Parathyroid adenoma (tissue), 2 donors: ENCODE data around the gene TMEM231.

ENCODE experiments used
- H2AFZ ChIP-seq: fragments of 300-600 bp; sonication (generic); one replicate; pipeline ENCODE4 v1.7.0; 2017; ENCODE audit warnings: antibody characterized with exemption, mild to moderate bottlenecking
- H3K27ac ChIP-seq: fragments of 300-600 bp; sonication (generic); one replicate; pipeline ENCODE4 v1.7.0; 2017
- H3K27me3 ChIP-seq: fragments of 300-600 bp; sonication (generic); one replicate; pipeline ENCODE4 v1.7.0; 2017; ENCODE audit warnings: low read length; ENCODE audit not compliant: control insufficient read depth, insufficient read depth
- H3K36me3 ChIP-seq: fragments of 300-600 bp; sonication (generic); one replicate; pipeline ENCODE4 v1.7.0; 2017; ENCODE audit warnings: low read length; ENCODE audit not compliant: control insufficient read depth, insufficient read depth
- H3K4me1 ChIP-seq: fragments of 300-600 bp; sonication (generic); one replicate; pipeline ENCODE4 v1.7.0; 2017; ENCODE audit warnings: control low read depth
- H3K4me2 ChIP-seq: fragments of 300-600 bp; sonication (generic); one replicate; pipeline ENCODE4 v1.7.0; 2017; ENCODE audit warnings: low read length
- H3K4me3 ChIP-seq: fragments of 300-600 bp; sonication (generic); one replicate; pipeline ENCODE4 v1.7.0; 2017; ENCODE audit warnings: low read depth, low read length
- H3K79me2 ChIP-seq: fragments of 300-600 bp; sonication (generic); one replicate; pipeline ENCODE4 v1.7.0; 2017; ENCODE audit warnings: control low read depth
- H3K9ac ChIP-seq: fragments of 300-600 bp; sonication (generic); one replicate; pipeline ENCODE4 v1.7.0; 2017; ENCODE audit warnings: mild to moderate bottlenecking
- H3K9me3 ChIP-seq: fragments of 300-600 bp; sonication (generic); one replicate; pipeline ENCODE4 v1.7.0; 2017; ENCODE audit warnings: low read length; ENCODE audit not compliant: control insufficient read depth
- TF ChIP-seq, protein P1 (sequence below): fragments of 300-600 bp; sonication (generic); IDR thresholded peaks from one replicate; pipeline ENCODE4 v1.7.0; 2017; ENCODE audit warnings: antibody characterized with exemption, mild to moderate bottlenecking
- donor health status: primary hyperparathyroidism.

TMEM231 gene

DNA sequence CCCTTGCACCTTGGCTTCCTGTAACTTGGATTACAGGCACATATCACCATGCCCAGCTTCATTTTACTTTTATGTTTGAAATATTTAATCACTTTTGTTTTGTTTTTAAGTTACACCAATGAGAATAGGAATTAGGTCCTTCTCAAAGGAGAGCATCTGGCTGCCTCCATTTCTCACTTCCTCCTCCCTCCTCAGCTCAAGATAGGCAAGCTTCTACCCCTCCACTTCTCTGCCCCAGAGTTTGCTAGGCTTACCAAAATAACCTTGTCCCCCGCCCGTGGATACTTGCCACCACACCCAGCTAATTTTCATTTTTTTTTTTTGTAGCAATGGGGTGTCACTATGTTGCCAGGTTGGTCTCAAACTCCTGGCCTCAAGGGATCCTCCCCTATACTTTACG is 28.1 kb upstream of the TMEM231 start:
- H3K9ac ChIP-seq = no peak overlapping the region
- no peak overlapping the region for H3K4me3 ChIP-seq
- H3K27me3 ChIP-seq = no peaks in the 10 kb centered on the region
- TF ChIP-seq, protein P1, sequence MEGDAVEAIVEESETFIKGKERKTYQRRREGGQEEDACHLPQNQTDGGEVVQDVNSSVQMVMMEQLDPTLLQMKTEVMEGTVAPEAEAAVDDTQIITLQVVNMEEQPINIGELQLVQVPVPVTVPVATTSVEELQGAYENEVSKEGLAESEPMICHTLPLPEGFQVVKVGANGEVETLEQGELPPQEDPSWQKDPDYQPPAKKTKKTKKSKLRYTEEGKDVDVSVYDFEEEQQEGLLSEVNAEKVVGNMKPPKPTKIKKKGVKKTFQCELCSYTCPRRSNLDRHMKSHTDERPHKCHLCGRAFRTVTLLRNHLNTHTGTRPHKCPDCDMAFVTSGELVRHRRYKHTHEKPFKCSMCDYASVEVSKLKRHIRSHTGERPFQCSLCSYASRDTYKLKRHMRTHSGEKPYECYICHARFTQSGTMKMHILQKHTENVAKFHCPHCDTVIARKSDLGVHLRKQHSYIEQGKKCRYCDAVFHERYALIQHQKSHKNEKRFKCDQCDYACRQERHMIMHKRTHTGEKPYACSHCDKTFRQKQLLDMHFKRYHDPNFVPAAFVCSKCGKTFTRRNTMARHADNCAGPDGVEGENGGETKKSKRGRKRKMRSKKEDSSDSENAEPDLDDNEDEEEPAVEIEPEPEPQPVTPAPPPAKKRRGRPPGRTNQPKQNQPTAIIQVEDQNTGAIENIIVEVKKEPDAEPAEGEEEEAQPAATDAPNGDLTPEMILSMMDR = no peak
- H2AFZ ChIP-seq = no peak overlapping the region
- no peak overlapping the region for H3K4me2 ChIP-seq
- H3K4me1 ChIP-seq = no peaks in the 10 kb centered on the region
- H3K36me3 ChIP-seq = no peaks in the 10 kb centered on the region
- no peak overlapping the region for H3K27ac ChIP-seq
- no peaks in the 10 kb centered on the region for H3K79me2 ChIP-seq
- no peaks in the 10 kb centered on the region for H3K9me3 ChIP-seq

DNA sequence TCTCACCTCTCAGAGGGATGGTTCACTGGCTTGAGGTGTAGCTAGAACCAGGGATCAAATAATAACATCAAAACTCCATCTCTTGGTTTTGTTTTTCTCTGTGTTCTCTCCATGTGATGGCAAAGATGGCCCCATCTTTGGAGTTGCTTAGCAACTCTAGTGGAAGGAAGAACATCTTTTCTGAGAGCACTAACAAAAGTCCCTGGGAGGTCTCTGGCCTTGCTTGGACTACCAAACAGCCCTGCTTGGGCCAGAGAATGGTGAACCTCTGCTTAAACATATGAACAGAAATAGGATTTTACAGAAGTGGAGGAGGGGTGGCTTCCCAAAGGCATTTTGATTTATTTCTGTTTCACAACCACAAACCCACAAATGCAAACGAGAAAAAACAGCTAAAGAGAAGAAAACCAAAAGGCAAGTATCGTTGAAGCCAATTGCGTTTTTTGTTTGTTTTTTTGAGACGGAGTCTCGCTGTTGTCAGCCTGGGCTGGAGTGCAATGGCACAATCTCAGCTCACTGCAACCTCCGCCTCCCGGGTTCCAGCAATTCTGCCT is 23.3 kb upstream of the TMEM231 start:
- Histone ChIP-seq H3K79me2 (peaks cover 7% of the 10 kb centered on the region), H3K4me3 (no peak overlapping the region), H3K9me3 (no peaks in the 10 kb centered on the region), H3K36me3 (no peaks in the 10 kb centered on the region), H2AFZ (no peak overlapping the region), H3K27ac (no peak overlapping the region), H3K9ac (no peak overlapping the region), H3K4me1 (no peaks in the 10 kb centered on the region), H3K27me3 (no peaks in the 10 kb centered on the region), H3K4me2 (no peak overlapping the region)
- TF ChIP-seq, protein P1 = no peak

DNA sequence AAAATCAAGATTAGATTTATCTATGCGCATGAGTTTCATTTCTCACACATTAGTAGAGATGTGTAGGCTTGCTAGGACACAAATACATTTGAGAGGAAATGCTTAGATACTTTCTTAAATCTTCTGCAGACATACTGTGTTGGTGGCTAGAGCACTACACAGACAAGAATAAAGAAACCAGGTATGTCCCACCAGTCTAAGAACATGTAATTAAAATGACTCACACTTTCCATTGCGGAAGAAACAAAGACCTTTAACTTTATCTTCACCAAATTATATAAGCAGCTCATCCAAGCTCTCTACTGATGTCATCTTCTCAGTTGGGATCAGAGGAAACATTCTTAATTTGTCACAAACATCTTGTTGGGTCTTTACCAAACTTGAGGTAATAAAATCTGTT is 22.7 kb upstream of the TMEM231 start:
- Histone ChIP-seq H3K36me3 (no peaks in the 10 kb centered on the region), H2AFZ (no peak overlapping the region), H3K9ac (no peak overlapping the region), H3K4me1 (no peaks in the 10 kb centered on the region), H3K4me3 (no peak overlapping the region), H3K79me2 (peaks cover 7% of the 10 kb centered on the region), H3K4me2 (no peak overlapping the region), H3K27me3 (no peaks in the 10 kb centered on the region), H3K9me3 (no peaks in the 10 kb centered on the region), H3K27ac (no peak overlapping the region)
- TF ChIP-seq, protein P1 = no peak

DNA sequence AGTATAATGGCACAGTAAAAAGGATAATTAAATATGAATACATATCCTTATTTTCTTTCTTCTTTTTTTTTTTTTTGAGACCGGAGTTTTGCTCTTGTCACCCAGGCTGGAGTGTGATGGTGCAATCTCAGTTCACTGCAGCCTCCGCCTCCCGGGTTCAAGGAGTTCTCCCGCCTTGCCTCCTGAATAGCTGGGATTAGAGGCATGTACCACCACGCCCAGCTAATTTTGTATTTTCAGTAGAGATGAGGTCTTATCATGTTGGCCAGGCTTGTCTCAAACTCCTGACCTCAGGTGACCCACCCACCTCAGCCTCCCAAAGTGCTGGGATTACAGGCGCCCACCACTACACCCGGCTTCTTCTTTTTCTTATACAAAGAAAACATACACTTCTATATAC is 22.2 kb upstream of the TMEM231 start:
- no peak overlapping the region for H3K27ac ChIP-seq
- no peak overlapping the region for H2AFZ ChIP-seq
- no peaks in the 10 kb centered on the region for H3K4me1 ChIP-seq
- H3K36me3 ChIP-seq = no peaks in the 10 kb centered on the region
- no peaks in the 10 kb centered on the region for H3K27me3 ChIP-seq
- H3K4me3 ChIP-seq = no peak overlapping the region
- H3K79me2 ChIP-seq = peaks cover 7% of the 10 kb centered on the region
- no peaks in the 10 kb centered on the region for H3K9me3 ChIP-seq
- TF ChIP-seq, protein P1 = no peak
- no peak overlapping the region for H3K9ac ChIP-seq
- no peak overlapping the region for H3K4me2 ChIP-seq

DNA sequence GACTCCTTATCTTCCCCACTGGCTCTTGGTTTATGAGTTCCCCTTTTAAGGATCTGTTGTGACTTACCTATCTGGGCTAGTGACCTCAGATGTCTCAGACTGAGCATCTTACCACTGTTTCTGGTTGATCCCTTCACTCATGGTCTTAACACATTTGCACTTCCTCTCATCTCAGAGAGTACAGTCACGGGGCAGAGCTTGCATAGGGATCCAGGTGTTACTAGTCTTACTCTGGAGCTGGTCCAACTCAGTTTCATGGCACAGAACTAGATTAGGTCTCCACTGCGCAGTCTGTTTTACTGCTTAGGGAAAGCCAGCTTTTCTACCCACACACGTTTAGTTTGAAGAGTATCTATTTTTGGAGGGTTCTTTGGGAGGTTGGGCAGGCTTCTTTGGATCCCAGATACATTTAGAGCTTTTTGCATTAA is 20.3 kb upstream of the TMEM231 start:
- Histone ChIP-seq H3K4me2 (no peak overlapping the region), H3K36me3 (no peaks in the 10 kb centered on the region), H3K4me1 (no peaks in the 10 kb centered on the region), H3K9me3 (no peaks in the 10 kb centered on the region), H3K27me3 (no peaks in the 10 kb centered on the region), H3K79me2 (peaks cover 13% of the 10 kb centered on the region), H3K4me3 (no peak overlapping the region), H2AFZ (no peak overlapping the region), H3K9ac (no peak overlapping the region), H3K27ac (no peak overlapping the region)
- TF ChIP-seq, protein P1 = no peak
